T-helper 1 cell treated with Interleukin-12 subunit alpha and Interleukin-12 subunit beta and Interleukin-4 antibody, amounts not matched to agents 30 ng/mL and 1 ng/mL, for 36 hours (primary cell): Measurements from ENCODE around the gene ZNF345. TPM values are rescaled to one million over a fixed set of nuclear protein-coding genes. Genes with fewer than 3 reads are reported as not detected.

Experiments
- intact Hi-C: fragments of 100-400 bp; cut with micrococcal nuclease; formaldehyde crosslinking; loops from one replicate; pipeline ENCODE4 v1.15.1; 2024
- total RNA-seq: library from RNA; stranded (reverse); gene quantifications from 2 replicates; pipeline ENCODE4 v1.2.3, GENCODE V29; 2022

ZNF345 gene
- total RNA-seq, result 4.8 and 5.7 TPM in 2 replicates

DNA sequence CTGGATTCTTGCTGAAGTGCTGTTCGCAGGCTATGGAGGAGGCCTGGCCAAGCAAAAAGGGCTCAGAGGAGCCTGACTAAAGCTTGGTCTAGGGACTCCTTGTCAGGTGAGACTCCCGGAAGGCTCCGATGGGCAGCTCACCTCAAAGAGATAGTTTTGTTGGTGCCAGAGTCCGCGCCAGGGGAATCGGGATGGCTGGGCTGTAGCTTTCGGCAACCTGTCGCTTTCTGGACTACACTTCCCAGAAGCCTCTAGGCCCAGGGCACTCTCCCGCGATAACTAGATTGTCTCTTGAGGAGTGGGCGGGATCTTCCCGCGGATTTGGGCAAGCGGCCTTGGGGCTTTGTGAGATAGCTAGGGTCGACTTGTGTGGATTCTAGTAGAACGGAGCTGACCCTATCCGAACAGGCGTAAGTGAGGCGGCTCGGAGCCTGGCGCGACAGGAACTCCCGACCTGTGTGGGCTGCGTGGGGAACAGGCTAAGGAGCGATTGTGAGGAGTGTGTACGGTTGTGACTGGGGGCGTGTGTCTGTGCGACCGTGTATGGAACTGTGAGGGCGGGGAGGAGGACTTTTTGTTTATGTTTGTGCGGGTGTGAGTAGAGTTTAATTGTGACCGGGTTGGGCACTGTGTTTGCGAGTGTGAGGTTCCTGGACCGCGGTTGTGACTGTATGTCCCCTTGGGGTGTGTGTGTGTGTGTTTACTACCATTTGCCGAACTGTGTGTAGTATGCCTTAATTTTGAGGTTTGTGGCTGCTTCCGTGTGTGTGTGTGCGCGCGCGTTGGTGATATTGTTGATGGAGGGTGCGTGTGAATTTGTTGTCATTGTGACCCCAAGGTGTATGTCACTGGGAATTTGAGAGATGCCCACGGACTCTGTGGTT, at the start of gene ZNF345:
Gene ZNF345, plus strand, starts transcription at position 318 of the 884 bp plus-strand sequence. CDS start 25,955 bp downstream, outside the sequence.
- intact Hi-C loops, result loop anchor here (1.0 to 10.0 kb wide), 24 partner anchors 12 to 928 kb away; partner anchors contain the start of genes ZFP14, ZFP82, ZNF260 and ZNF382

- intact Hi-C loops, result no loop called here
Observed at GRCh38 chr19:36805364-36805763, 45.3 kb upstream of the ZNF345 start.

DNA sequence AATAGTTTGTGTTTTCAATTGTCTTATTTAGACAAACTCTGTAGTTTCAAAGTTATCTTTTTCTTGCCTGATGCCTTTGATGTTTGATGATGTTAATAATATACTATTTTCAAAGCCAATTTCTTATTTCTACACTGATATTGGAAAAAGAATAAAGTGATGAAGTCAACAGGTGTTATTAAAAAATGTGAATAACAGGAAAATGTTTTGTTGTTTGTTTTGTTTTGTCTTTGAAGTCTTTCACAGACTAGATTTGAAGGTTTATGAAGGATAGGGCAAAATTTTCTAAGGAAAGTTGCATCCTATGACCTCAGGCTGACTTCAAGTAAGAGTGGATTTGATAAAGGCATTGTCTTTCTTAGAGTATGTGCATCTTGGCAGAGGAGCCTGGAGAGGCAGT, 43.6 kb upstream of the ZNF345 start:
- intact Hi-C loops, result no loop called here

DNA sequence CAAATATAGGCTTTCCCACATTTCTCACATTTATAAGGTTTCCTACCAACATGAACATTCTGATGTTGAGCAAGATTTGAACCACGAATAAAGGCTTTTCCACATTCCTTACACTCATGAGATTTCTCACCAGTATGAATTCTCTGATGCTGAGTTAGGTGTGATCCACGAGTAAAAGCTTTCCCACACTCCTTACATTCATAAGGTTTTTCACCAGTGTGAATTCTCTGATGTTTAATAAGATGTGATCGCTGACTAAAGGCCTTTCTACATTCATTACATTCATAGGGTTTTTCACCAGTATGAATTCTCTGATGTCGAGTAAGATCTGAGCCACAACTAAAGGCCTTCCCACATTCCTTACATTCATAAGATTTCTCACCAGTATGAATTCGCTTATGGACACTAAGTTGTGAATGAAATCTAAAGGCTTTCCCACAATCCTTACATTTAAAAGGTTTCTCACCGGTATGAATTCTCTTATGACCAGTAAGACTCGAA, 31.5 kb upstream of the ZNF345 start:
- intact Hi-C loops, result no loop called here

DNA sequence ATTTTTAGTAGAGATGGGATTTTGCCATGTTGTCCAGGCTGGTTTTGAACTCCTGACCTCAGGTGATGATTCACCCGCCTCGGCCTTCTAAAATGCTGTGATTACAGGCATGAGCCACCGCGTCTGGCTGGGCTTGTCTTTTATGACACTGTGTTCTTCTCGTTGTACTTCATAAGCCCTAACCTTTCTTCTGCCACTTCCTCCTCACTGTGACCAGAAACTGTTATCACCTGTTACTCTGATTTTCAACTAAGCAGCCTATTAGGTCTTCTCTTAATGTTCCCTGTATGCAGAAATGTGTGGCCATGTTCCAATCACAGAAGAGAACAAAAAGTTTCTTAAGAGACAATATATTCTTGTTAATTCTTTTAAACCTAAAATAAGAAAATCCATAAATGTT, 28.9 kb upstream of the ZNF345 start:
- intact Hi-C loops, result no loop called here

DNA sequence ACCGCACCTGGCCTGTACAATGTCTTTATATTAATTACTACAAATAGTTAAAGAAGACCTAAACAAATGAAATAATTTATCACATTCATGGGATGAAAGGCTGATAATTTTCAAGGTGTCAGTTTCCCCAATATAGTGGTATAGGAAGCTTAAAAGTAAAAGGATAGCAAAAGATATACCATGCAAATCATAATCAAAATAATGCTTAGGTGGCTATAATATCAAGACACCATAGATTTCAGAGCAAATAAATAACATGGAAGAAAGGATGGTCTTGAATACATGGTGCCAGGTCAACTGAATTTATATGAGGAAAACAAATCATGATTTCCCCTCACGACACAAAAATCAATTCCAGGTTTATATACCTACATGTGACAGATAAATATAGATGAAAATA, 17.2 kb upstream of the ZNF345 start:
- intact Hi-C loops, result loop anchor here (10.0 kb wide), 1 partner anchor 821 kb away; the partner anchor contains the start of gene ZFP30

- intact Hi-C loops, result loop anchor here (5.0 to 10.0 kb wide), 4 partner anchors 265 to 817 kb away; partner anchors contain the start of genes ZFP30, ZNF383 and ZNF529
Observed at GRCh38 chr19:36837176-36837905, 13.3 kb upstream of the ZNF345 start.

DNA sequence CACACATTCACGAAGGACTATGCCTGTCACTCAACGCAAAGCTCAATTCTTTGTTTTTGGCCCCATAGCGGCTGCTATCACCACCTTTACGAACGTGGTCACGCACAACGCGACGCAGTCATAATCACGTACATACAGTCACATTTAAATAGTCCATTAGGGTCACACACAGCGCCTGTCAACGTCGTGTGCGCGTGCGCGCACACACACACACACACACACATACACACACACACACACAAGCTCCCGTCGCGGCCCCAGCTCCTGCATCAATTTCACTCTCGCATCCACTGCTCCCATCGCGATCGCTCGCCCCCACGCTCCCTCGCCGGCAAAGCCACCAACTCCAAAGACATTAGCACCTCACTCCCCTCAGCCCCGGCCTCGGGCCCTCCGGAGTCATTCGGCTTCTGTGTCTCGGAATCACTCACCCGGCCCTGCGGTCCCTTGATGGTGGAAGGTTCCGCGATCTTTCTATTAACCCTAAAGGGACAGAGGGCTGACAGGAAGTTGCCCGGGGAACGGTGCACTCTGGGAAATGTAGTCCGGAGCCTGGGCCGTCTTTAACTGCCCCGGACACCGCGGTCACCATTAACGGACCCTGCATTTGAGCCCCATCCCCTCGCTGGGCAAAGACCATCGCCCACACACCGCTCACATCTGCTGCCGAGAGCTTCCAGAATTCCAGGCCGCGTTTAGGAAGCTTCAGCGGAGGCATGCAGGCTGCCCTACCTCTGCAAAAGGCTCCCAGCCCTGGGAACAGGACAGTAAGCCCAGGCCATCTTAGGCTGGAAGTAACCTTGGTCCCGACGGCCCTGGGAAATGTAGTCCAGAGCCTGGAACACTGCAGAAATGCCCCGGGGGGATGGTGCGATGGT, 12.5 kb upstream of the ZNF345 start, which contains the start of gene ZNF790:
Gene ZNF790, minus strand, starts transcription at position 482 of the 878 bp plus-strand sequence. CDS start 12,768 bp downstream, outside the sequence.
- intact Hi-C loops, result loop anchor here (1.0 to 10.0 kb wide), 18 partner anchors 12 to 817 kb away; partner anchors contain the start of genes ZFP14, ZFP30, ZNF146 and ZNF260

DNA sequence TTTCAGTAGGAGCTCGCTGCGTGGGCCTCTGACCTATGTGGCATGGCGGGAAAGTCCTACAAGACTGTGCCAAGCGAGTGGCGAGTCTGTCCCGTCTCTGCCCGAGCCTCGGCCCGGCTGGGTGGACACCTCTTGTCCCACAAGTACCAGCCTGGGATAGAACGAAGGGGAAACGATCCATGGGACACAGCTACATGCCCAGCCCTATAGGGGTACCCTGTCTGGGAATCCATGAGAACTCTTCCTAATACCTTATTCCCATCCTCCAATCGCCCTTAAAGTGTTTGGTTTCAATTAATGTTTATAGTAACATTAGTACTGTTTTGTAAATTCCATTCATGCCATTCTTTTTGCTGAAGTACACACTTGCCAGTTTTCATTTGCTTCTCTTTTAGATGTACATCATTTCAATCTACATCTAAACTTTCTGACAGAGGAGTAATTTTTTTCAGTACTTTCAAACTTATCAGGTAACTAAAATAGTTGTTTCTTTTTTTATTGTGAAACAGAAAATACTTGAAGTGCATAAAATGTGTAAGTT, 11.8 kb upstream of the ZNF345 start:
- intact Hi-C loops, result loop anchor here (1.0 to 10.0 kb wide), 18 partner anchors 11 to 816 kb away; partner anchors contain the start of genes ZFP14, ZFP30, ZNF146 and ZNF260

- intact Hi-C loops, result no loop called here
Observed at GRCh38 chr19:36847968-36848367, 2.7 kb upstream of the ZNF345 start.

DNA sequence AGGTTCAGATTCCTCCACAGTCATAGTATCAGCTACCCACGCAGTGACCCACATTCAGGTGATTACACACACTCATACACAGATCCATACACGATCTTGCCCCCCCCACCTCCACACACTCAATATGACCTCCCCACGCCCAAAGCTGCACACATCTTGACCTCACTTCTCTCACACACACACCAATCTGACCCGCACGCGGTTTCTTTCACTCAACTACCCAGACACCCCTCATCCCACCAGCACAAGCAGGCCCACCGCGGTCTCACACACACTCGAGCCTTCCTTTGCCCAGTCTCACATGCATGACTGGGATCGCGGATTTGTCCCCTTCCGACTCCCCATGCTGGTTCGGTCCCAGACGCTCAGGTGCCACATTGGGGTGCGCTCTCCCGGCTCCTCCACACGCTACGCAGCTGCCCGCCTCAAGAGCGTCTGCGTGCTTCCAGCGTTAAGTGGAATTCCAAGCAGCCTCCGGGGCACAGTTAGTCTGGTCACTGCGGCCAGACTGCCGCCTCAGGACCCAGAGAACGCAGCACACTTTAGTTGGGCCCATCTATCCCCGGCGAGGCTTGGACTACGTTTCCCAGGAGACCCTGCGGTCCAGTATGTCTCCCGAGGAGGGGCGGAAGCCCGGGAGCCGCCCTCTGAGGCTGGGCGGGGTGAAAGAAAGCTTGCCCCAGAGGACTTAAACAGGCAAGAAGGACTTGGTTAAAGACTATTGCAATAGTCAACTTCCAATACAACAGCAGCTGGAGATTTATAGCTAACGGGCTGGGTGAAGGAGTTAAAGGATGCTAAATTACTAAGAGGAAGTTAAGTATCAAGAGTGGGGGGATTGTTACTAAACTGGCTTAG, 746 bp upstream of the ZNF345 start:
- intact Hi-C loops, result loop anchor here (1.0 to 10.0 kb wide), 23 partner anchors 12 to 929 kb away; partner anchors contain the start of genes ZFP14, ZFP82, ZNF260 and ZNF382

- intact Hi-C loops, result loop anchor here (1.0 to 10.0 kb wide), 5 partner anchors 247 to 725 kb away; partner anchors contain the start of genes ZNF382, ZNF527 and ZNF585A
Observed at GRCh38 chr19:36851898-36852297, 1.2 kb downstream of the ZNF345 start.

DNA sequence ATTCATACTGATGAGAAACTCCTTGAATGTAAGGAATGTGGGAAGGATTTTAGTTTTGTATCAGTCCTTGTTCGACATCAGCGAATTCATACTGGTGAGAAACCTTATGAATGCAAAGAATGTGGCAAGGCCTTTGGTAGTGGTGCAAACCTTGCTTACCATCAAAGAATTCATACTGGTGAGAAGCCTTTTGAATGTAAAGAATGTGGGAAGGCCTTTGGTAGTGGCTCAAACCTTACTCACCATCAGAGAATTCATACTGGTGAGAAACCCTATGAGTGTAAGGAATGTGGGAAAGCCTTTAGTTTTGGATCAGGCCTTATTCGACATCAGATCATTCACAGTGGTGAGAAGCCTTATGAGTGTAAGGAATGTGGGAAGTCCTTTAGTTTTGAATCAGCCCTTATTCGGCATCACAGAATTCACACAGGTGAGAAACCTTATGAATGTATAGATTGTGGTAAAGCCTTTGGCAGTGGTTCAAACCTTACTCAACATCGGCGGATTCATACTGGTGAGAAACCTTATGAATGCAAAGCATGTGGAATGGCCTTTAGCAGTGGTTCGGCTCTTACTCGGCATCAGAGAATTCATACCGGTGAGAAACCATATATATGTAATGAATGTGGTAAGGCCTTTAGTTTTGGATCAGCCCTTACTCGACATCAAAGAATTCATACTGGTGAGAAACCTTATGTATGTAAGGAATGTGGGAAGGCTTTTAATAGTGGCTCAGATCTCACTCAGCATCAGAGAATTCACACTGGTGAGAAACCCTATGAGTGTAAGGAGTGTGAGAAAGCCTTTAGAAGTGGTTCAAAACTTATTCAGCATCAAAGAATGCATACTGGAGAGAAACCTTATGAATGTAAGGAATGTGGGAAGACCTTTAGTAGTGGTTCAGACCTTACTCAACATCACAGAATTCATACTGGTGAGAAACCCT, 26.6 kb downstream of the ZNF345 start:
- intact Hi-C loops, result no loop called here

- intact Hi-C loops, result no loop called here
Observed at GRCh38 chr19:36891768-36892357, 41.2 kb downstream of the ZNF345 start.

GRCh38 chr19:36894849-36895383, 44.2 kb downstream of the ZNF345 start:
- intact Hi-C loops, result no loop called here

DNA sequence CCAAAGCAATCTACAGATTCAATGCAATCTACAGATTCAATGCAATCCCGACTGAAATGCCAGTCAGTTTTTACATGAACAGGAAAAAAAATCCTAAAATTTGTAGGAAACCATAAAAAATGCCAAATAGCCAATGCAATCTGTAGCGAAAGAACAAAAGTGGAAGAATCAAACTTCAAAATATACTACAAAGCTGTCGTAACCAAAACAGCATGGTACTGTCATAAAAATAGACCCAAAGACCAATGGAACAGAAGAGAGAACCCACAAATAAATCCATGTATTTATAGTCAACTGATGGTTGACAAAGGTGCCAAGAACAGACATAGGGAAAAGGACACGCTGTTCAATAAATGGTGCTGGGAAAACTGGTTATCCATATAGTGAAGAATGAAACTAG, 47.7 kb downstream of the ZNF345 start:
- intact Hi-C loops, result no loop called here
